ENCODE data around the gene PEAK3.
A peak's percentile ranks its signal among the peaks of the same experiment; 100 is the strongest.
"Not testable (repeated sequence)": the region's sequence is repeated elsewhere in the genome, so short reads cannot be mapped to it uniquely, and the experiment has no call there.

Gene PEAK3

GRCh38 chr19:2289714-2290435, 7.9 kb upstream of the PEAK3 start:
- peak in 2 of 56 donors; percentile 23 to 40 for DNase-seq

DNA sequence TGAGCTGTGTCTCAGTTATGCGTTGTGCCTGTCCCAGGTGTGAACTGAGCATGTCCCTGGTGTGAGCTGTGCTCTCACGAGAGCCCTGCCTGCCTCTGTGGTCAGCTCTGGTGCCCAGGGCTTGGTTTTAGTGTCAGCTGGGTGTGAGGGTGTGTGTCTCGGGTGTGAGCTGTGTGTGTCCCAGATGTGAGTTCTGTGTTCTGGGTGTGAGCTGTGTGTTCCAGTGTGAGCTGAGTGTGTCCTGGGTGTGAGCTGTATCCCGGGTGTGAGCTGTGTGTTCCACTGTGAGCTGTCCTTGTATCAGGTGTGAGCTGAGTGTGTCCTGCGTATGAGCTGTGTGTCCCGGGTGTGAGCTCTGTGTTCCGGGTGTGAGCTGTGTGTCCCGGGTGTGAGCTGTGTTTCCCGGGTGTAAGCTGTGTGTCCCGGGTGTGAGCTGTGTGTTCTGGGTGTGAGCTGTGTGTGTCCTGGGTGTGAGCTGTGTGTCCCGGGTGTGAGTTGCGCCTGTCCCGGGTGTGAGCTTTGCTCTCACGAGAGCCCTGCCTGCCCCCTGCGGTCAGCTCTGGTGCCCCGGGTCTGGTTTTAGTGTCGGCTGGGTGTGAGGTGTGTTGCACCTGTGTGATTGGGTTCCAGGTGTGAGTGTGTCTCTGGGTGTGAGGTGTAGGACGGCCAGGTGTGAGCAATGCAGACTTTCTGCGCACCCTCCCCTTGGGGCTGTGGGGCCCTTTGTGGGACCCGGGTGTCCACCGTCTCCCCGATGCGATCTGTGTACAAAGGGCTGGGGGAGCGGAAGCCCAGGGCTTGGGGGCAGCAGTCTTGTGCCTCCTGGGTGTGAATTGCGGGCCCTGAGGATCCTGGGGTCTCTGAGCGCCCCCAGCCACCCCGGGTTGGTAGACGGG, 7.1 kb upstream of the PEAK3 start:
- DNase-seq, result no peak

- DNase-seq, result no peak
Observed at GRCh38 chr19:2288338-2288817, 6.4 kb upstream of the PEAK3 start.

GRCh38 chr19:2287585-2288337, 5.8 kb upstream of the PEAK3 start:
- DNase-seq, result no peak

GRCh38 chr19:2286402-2287140, 4.6 kb upstream of the PEAK3 start:
- no peak for DNase-seq

GRCh38 chr19:2283835-2284507, 2.0 kb upstream of the PEAK3 start:
- no peak for DNase-seq

DNA sequence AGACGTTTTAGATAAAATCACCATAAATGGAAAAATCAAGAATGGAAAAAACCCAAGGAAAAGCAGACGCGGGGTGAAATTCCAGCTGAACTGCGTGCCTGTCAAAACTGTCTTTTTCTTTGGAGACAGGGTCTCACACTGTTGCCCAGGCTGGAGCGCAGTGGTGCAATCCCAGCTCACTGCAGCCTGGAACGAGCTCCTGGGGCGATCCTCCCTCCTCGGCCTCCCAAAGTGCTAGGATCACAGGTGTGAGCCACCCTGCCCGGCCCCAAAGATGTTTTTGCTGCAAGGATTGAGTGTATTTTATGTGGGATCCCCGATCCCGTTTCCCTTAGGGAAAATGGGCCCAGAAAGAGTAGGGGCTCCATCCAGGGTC, 875 bp upstream of the PEAK3 start:
- DNase-seq, result no peak

GRCh38 chr19:2281265-2282061, 512 bp downstream of the PEAK3 start:
- not testable (repeated sequence) for DNase-seq

DNA sequence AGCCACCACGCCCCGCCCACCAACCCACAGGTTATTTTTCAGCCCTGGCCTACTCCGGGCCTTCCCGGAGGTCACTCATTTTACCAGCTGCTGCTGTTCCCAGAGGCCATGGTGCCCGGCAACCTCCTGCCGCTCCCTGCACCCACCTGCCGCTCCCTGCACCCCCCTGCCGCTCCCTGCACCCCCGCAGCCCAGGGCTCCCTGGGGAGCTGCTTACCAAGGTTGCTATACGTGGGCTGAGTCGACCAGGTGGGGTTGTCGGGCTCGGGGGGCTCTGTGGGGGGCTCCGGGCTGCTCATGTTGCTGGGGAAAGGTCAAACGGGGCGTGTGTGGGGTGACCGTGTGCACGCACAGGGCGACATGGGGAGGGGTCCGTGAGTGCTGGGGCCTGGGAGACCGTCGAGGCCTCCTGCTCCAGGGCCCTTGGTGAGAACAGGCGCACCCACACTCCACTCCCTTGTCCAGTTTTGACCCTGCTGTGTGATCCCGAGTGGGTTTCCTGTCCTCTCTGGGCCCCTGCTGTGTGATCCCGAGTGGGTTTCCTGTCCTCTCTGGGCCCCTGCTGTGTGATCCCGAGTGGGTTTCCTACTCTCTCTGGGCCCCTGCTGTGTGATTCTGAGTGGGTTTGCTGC, 1.2 kb downstream of the PEAK3 start:
- DNase-seq, result no peak

DNA sequence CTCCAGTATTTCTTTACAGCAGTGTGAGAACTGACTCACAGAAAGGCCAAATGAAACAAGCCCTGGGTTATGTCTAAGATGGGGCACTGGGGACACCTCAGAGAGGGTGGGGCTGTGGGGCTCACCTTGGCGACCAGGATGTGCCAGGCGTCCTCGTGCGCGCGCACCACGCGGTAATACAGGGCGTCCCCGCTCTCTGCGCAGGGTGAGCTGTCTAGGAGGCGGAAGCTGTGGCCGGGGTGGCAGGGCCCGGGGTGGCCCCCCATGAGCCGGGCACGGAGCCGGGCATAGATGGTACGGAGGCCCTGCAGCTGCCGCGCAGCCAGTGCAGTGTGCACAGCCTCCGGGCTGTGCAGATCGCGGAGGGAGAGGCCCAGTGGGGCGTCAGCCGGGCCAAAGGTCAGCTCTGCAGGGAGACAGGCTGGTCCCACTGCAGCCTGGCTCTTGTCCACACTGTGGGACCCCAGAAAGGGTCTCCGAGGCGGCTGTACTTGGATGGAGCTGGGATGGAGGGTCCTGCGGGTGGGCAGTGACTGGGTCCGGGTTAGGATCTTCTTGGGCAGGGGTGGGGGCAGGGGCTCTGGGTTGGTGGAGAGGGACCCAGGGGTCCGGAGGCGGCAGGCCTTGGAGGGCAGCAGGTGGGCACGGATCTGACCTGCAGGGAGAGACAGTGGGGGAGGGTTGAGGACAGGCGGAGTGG, 3.4 kb downstream of the PEAK3 start:
- no peak for DNase-seq

DNA sequence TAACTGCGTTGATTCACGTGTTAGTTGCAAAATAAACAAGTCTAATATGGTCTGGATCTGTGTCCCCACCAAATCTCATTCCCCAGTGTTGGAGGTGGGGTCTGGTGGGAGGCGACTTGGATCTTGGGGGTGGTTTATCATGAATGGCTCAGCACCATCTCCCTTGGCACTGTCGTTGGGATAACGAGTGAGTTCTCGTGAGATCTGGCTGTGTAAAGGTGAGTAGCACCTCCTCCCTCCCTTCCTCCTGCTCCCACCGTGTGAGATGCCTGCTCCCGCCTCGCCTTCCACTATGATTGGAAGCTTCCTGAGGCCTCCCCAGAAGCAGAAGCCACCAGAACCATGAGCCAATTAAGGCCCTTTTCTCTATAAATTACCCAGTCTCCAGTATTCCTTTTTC, 4.8 kb downstream of the PEAK3 start:
- DNase-seq, result no peak

DNA sequence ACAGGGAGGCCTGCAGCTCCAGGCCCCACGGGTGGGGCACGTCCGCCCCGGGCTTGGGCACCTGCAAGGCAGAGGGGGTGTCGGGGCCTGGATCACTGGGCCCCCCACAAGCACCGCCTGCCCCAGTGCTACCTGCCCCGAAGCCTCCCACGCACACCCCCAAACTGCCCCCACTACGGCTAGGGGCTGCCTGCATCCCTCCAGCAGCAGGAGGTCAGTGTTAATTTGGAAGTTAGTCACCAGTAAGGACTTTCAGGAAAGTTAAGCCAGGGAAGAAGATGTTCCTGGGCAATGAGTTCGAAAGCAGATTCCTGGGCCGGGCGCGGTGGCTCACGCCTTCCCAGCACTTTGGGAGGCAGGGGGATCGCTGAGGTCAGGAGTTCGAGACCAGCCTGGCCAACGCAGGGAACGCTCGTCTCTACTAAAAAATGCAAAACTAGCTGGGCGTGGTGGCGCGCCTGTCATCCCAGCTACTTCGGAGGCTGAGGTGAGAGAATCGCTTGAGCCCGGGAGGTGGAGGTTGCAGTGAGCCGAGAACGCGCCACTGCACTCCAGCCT, 5.5 kb downstream of the PEAK3 start:
- DNase-seq, result no peak

- DNase-seq, result peak in 2 of 56 donors; percentile 25 to 52
Observed at GRCh38 chr19:2275588-2276428, 6.2 kb downstream of the PEAK3 start.

- peak in 48 of 56 donors; percentile 13 to 84 (median 54) for DNase-seq
Observed at GRCh38 chr19:2274931-2275535, 6.9 kb downstream of the PEAK3 start.

DNA sequence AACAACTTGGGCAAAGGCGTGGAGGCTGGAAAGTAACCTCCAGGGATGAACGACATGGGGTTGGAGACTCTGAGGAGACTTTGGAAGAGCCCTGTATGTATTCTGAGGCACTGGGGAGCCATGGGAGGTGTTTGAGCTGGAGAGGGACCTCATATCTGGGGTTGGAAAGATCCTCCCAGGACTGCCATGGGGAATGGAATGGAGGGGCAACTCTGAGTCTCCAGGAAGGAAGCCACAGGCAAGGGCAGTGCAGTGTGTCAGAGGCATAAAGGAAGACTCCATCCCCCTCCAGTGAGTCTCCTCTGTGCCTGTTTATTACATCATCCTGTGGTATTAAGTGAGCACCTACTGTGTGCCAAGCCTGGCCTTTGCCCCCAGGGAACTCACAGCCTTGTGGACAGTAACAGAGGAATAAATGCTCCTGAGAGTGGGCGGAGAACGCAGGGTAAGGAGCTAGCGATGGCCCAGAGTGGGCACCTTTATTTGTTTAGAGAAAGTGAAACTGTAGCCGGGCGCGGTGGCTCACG, 7.7 kb downstream of the PEAK3 start:
- DNase-seq, result no peak

Data from amygdala (tissue), 56 donors.